Measurements from ENCODE around the gene SLC47A2. TPM values are rescaled to one million over a fixed set of nuclear protein-coding genes. Genes with fewer than 3 reads are reported as not detected.

SLC47A2 gene
- total RNA-seq, 6 donors from 2014 or later, result 0.09 TPM; not detected in 5

DNA sequence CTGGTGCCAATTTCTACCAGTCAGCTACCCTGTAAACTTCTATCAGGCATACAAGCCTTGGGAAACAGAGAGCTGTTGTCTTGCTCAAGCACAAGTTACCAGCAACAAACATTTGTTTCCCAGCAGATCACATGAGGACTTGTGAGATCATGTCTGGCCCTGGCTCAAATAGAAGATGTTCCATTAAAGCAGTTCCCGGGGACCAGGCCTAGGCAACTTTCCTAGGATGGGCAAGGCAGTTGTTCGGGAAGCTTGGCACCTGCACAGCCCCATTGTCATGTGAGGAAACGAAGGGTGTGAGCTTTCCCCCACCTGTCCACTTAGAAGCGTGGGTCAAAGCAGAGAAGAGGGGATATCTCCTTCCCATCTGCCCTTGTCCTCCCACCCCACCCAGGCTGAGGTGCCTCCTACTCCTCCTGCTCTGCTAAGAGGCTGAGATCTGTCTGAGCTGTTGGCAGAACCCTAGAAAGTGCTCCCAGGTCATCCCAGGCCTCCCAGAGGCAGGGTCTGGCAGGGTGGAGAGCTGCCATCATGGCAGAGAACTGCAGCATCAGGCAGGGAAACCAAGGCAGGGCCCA, 11.2 kb upstream of the SLC47A2 start:
- TF ChIP-seq POLR2AphosphoS5 (IDR thresholded peaks at IDR 0.05), result peak; percentile 46 to 59
- TF ChIP-seq EP300 (IDR thresholded peaks at IDR 0.05), result peak in 3 of 4 donors; percentile 63 to 80 (median 76)
- TF ChIP-seq, protein P1, sequence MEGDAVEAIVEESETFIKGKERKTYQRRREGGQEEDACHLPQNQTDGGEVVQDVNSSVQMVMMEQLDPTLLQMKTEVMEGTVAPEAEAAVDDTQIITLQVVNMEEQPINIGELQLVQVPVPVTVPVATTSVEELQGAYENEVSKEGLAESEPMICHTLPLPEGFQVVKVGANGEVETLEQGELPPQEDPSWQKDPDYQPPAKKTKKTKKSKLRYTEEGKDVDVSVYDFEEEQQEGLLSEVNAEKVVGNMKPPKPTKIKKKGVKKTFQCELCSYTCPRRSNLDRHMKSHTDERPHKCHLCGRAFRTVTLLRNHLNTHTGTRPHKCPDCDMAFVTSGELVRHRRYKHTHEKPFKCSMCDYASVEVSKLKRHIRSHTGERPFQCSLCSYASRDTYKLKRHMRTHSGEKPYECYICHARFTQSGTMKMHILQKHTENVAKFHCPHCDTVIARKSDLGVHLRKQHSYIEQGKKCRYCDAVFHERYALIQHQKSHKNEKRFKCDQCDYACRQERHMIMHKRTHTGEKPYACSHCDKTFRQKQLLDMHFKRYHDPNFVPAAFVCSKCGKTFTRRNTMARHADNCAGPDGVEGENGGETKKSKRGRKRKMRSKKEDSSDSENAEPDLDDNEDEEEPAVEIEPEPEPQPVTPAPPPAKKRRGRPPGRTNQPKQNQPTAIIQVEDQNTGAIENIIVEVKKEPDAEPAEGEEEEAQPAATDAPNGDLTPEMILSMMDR (IDR thresholded peaks at IDR 0.05), result no peak
- Histone ChIP-seq H3K4me3 (no peak overlapping the region), H3K4me1 (peaks cover 32 to 47% (median 39%) of the 10 kb centered on the region in 4 donors)

GRCh38 chr17:19726631-19727376, 10.4 kb upstream of the SLC47A2 start:
- peak overlapping the region; percentile 83 to 87 (median 84) for H3K27ac ChIP-seq
- no peak overlapping the region for H3K4me3 ChIP-seq
- peak in 1 of 2 donors; percentile 28 for ATAC-seq (ENCODE audit: low FRiP score in 2 of 2)
- DNase-seq, result no peak
- 66 to 81% methylated on average over 7 of the region's 7 CpGs for WGBS, 2 donors
- no peaks in the 10 kb centered on the region for H3K9me3 ChIP-seq
- H3K27me3 ChIP-seq, result no peaks in the 10 kb centered on the region
- TF ChIP-seq, protein P1 (IDR thresholded peaks at IDR 0.05), result no peak
- TF ChIP-seq EP300 (IDR thresholded peaks at IDR 0.05) (no peak), POLR2A (IDR thresholded peaks at IDR 0.05) (no peak), POLR2AphosphoS5 (IDR thresholded peaks at IDR 0.05) (no peak)
- no peaks in the 10 kb centered on the region for H3K36me3 ChIP-seq
- H3K4me1 ChIP-seq, result peaks cover 32 to 47% (median 39%) of the 10 kb centered on the region in 4 donors

More for the DNA sequence above, 11.2 kb upstream of the SLC47A2 start:
- H3K27me3 ChIP-seq, result no peaks in the 10 kb centered on the region
- 34 to 80% methylated on average over 4 of the region's 4 CpGs for WGBS, 2 donors
- peak overlapping the region; percentile 83 to 87 (median 84) for H3K27ac ChIP-seq
- no peaks in the 10 kb centered on the region for H3K36me3 ChIP-seq
- ATAC-seq (ENCODE audit: low FRiP score in 2 of 2) (peak; percentile 37 to 81), DNase-seq (peak in 1 of 2 donors; percentile 49)
- no peaks in the 10 kb centered on the region for H3K9me3 ChIP-seq

- peaks cover 34 to 50% (median 42%) of the 10 kb centered on the region in 4 donors for H3K4me1 ChIP-seq
- peak in 1 of 2 donors; percentile 40 for DNase-seq
- no peaks in the 10 kb centered on the region for H3K9me3 ChIP-seq
- ATAC-seq (ENCODE audit: low FRiP score in 2 of 2), result no peak
- WGBS, 2 donors, result 81 to 82% methylated on average over 5 of the region's 5 CpGs
- no peaks in the 10 kb centered on the region for H3K27me3 ChIP-seq
- H3K27ac ChIP-seq, result peak overlapping the region in 2 of 4 donors; percentile 67 to 71
- TF ChIP-seq EP300 (IDR thresholded peaks at IDR 0.05), result no peak
- no peak for TF ChIP-seq POLR2A (IDR thresholded peaks at IDR 0.05)
- no peak for TF ChIP-seq POLR2AphosphoS5 (IDR thresholded peaks at IDR 0.05)
- TF ChIP-seq, protein P1 (IDR thresholded peaks at IDR 0.05), result no peak
- no peaks in the 10 kb centered on the region for H3K36me3 ChIP-seq
- H3K4me3 ChIP-seq, result no peak overlapping the region
These were observed 9.1 kb upstream of the SLC47A2 start for GRCh38 chr17:19725486-19725885.

- H3K27me3 ChIP-seq, result no peaks in the 10 kb centered on the region
- H3K4me1 ChIP-seq, result peaks cover 36 to 53% (median 45%) of the 10 kb centered on the region in 4 donors
- TF ChIP-seq EP300 (IDR thresholded peaks at IDR 0.05) (no peak), POLR2AphosphoS5 (IDR thresholded peaks at IDR 0.05) (peak; percentile 24 to 34), POLR2A (IDR thresholded peaks at IDR 0.05) (peak in 2 of 4 donors; percentile 6 to 72)
- TF ChIP-seq, protein P1 (IDR thresholded peaks at IDR 0.05), result peak in 1 of 6 experiments; percentile 3
- peak overlapping the region; percentile 58 to 71 (median 66) for H3K27ac ChIP-seq
- peak; percentile 87 to 92 for DNase-seq
- no peaks in the 10 kb centered on the region for H3K9me3 ChIP-seq
- H3K36me3 ChIP-seq, result no peaks in the 10 kb centered on the region
- H3K4me3 ChIP-seq, result peak overlapping the region in 3 of 4 donors; percentile 25 to 44 (median 40)
- 44 to 75% methylated on average over 7 to 36 of the region's 55 CpGs for WGBS, 2 donors
- peak; percentile 68 to 72 for ATAC-seq (ENCODE audit: low FRiP score in 2 of 2)
These were observed 8.4 kb upstream of the SLC47A2 start for GRCh38 chr17:19724501-19725420.
